HEK293T (cell line): Measurements from ENCODE around the gene SRPK1.

ENCODE experiments used
- ARNT ChIP-seq: fragments of 450-650 bp; IDR thresholded peaks from 2 replicates; pipeline ENCODE4 v1.6.1; 2017; ENCODE audit warnings: mild to moderate bottlenecking
- BHLHE40 ChIP-seq: fragments of 450-650 bp; IDR thresholded peaks from 2 replicates; pipeline ENCODE4 v1.6.1; 2016; ENCODE audit warnings: mild to moderate bottlenecking, moderate library complexity, borderline replicate concordance
- FOXM1 ChIP-seq: fragments of 450-650 bp; IDR thresholded peaks from 2 replicates; pipeline ENCODE4 v1.6.1; 2017; ENCODE audit warnings: mild to moderate bottlenecking, borderline replicate concordance

- TF ChIP-seq BHLHE40 (no peak), ARNT (no peak), FOXM1 (no peak)
Observed at GRCh38 chr6:35905841-35906498, 14.9 kb downstream of the SRPK1 start.
